A549 (cell line): ENCODE measurements around the gene IGF1R.

Experiments used
- BHLHE40 ChIP-seq: IDR thresholded peaks from 2 replicates; pipeline ENCODE4 v1.6.1; 2012; ENCODE audit warnings: low read depth, low read length, inconsistent platforms
- CBX8 ChIP-seq: fragments of 200-600 bp; sonication (generic); IDR thresholded peaks from 2 replicates; pipeline ENCODE4 v1.6.1; 2016
- HEYL ChIP-seq: fragments of 250-450 bp; sonication (Bioruptor Pico); IDR thresholded peaks from 2 replicates; pipeline ENCODE4 v1.8.0; 2021; ENCODE audit warnings: mild to moderate bottlenecking, moderate library complexity
- MYC ChIP-seq: IDR thresholded peaks from 2 replicates; pipeline ENCODE4 v1.6.1; 2012; ENCODE audit warnings: mild to moderate bottlenecking, inconsistent platforms, low read length, improper control_type of control experiment, borderline replicate concordance
- POLR2A ChIP-seq: IDR thresholded peaks from 2 replicates; pipeline ENCODE4 v1.6.1; 2012; ENCODE audit warnings: mild to moderate bottlenecking, low read length
- RAD21 ChIP-seq, 2 experiments: fragments of >200 bp in 1 of 2; sonication (Bioruptor Twin) in 1 of 2; formaldehyde crosslinking in 1 of 2; IDR thresholded peaks in 1 of 2; conservative IDR thresholded peaks in 1 of 2; 2 replicates in 1 of 2; 3 replicates in 1 of 2; pipeline ENCODE4 v1.6.1; 2012 to 2018; ENCODE audit warnings: inconsistent platforms in 1 of 2
- RCOR1 ChIP-seq: fragments of 150-350 bp; IDR thresholded peaks from 2 replicates; pipeline ENCODE4 v1.6.1; 2014; ENCODE audit warnings: antibody characterized with exemption, low read length, low read depth
- SMC3 ChIP-seq: fragments of >200 bp; sonication (Bioruptor Twin); formaldehyde crosslinking; IDR thresholded peaks from 3 replicates; pipeline ENCODE4 v1.6.1; 2018; ENCODE audit warnings: inconsistent platforms
- TF ChIP-seq, protein P1 (sequence below): fragments of 200-600 bp; sonication (generic); IDR thresholded peaks from 2 replicates; pipeline ENCODE4 v1.6.1; 2016; ENCODE audit warnings: antibody characterized with exemption, mild to moderate bottlenecking, moderate library complexity
- TF ChIP-seq, protein P2 (sequence below): fragments of >200 bp; sonication (Bioruptor Twin); formaldehyde crosslinking; IDR thresholded peaks from 3 replicates; pipeline ENCODE4 v1.5.1; 2016
- TF ChIP-seq, protein P3 (sequence below): fragments of 150-350 bp; IDR thresholded peaks from 2 replicates; pipeline ENCODE4 v1.6.1; 2014; ENCODE audit warnings: low read depth, mild to moderate bottlenecking, low read length

DNA sequence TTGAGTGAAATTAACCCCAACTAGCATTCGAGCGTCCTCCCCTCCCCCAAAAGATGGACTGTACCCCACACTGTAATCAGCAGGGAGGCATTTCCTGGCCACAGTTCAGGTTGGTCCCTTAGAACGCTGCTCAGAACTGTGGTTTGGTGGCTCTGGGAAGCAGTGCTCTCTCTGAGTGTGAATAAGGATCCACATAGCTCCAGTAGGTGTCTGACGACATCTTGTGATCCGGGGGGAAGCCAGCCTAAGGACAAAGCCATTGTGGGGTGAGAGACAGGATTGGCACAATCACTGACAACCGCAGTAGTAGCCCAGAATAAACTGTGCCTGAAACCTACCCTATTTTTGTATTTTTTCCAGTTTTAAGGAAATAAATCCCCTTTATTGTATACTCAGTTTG is 125.3 kb downstream of the IGF1R start:
- TF ChIP-seq, protein P1, sequence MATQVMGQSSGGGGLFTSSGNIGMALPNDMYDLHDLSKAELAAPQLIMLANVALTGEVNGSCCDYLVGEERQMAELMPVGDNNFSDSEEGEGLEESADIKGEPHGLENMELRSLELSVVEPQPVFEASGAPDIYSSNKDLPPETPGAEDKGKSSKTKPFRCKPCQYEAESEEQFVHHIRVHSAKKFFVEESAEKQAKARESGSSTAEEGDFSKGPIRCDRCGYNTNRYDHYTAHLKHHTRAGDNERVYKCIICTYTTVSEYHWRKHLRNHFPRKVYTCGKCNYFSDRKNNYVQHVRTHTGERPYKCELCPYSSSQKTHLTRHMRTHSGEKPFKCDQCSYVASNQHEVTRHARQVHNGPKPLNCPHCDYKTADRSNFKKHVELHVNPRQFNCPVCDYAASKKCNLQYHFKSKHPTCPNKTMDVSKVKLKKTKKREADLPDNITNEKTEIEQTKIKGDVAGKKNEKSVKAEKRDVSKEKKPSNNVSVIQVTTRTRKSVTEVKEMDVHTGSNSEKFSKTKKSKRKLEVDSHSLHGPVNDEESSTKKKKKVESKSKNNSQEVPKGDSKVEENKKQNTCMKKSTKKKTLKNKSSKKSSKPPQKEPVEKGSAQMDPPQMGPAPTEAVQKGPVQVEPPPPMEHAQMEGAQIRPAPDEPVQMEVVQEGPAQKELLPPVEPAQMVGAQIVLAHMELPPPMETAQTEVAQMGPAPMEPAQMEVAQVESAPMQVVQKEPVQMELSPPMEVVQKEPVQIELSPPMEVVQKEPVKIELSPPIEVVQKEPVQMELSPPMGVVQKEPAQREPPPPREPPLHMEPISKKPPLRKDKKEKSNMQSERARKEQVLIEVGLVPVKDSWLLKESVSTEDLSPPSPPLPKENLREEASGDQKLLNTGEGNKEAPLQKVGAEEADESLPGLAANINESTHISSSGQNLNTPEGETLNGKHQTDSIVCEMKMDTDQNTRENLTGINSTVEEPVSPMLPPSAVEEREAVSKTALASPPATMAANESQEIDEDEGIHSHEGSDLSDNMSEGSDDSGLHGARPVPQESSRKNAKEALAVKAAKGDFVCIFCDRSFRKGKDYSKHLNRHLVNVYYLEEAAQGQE: no peak
- TF ChIP-seq, protein P2, sequence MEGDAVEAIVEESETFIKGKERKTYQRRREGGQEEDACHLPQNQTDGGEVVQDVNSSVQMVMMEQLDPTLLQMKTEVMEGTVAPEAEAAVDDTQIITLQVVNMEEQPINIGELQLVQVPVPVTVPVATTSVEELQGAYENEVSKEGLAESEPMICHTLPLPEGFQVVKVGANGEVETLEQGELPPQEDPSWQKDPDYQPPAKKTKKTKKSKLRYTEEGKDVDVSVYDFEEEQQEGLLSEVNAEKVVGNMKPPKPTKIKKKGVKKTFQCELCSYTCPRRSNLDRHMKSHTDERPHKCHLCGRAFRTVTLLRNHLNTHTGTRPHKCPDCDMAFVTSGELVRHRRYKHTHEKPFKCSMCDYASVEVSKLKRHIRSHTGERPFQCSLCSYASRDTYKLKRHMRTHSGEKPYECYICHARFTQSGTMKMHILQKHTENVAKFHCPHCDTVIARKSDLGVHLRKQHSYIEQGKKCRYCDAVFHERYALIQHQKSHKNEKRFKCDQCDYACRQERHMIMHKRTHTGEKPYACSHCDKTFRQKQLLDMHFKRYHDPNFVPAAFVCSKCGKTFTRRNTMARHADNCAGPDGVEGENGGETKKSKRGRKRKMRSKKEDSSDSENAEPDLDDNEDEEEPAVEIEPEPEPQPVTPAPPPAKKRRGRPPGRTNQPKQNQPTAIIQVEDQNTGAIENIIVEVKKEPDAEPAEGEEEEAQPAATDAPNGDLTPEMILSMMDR: no peak
- TF ChIP-seq, protein P3, sequence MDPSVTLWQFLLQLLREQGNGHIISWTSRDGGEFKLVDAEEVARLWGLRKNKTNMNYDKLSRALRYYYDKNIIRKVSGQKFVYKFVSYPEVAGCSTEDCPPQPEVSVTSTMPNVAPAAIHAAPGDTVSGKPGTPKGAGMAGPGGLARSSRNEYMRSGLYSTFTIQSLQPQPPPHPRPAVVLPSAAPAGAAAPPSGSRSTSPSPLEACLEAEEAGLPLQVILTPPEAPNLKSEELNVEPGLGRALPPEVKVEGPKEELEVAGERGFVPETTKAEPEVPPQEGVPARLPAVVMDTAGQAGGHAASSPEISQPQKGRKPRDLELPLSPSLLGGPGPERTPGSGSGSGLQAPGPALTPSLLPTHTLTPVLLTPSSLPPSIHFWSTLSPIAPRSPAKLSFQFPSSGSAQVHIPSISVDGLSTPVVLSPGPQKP: no peak
- no peak for TF ChIP-seq BHLHE40
- no peak for TF ChIP-seq RCOR1
- no peak for TF ChIP-seq HEYL
- TF ChIP-seq POLR2A: no peak
- no peak for TF ChIP-seq CBX8
- no peak for TF ChIP-seq SMC3
- TF ChIP-seq RAD21 (conservative IDR thresholded peaks at IDR 0.05 in 1 of 2, IDR thresholded peaks at IDR 0.05 in 1 of 2): no peak
- TF ChIP-seq MYC: no peak
